Thymus (tissue), 11 donors: ENCODE data around the gene FBP1. TPM values are rescaled to one million over a fixed set of nuclear protein-coding genes. Genes with fewer than 3 reads are reported as not detected.
A peak's percentile ranks its signal among the peaks of the same experiment; 100 is the strongest.

Experiments used
- DNase-seq, 9 donors: peaks; one replicate each; pipeline ENCODE4 v3.0.0-alpha.2; 2013; ENCODE audit warnings: low spot score in 9 of 9, low read depth in 6 of 9, missing footprints in 1 of 9
- H3K27ac ChIP-seq, 2 donors: one replicate each; pipeline ENCODE4 v1.5.1; 2013; ENCODE audit warnings: control low read depth in 1 of 2, low read depth in 1 of 2, low read length in 1 of 2, mild to moderate bottlenecking in 1 of 2, moderate library complexity in 1 of 2
- H3K27me3 ChIP-seq, 2 donors: one replicate each; pipeline ENCODE4 v1.5.1; 2013; ENCODE audit warnings: low read length in 1 of 2; ENCODE audit not compliant: control insufficient read depth in 2 of 2, insufficient read depth in 1 of 2
- H3K36me3 ChIP-seq, 2 donors: one replicate each; pipeline ENCODE4 v1.5.1; 2013; ENCODE audit warnings: low read length in 1 of 2, mild to moderate bottlenecking in 1 of 2, moderate library complexity in 1 of 2; ENCODE audit not compliant: control insufficient read depth in 2 of 2, insufficient read depth in 2 of 2
- H3K4me1 ChIP-seq, 2 donors: one replicate each; pipeline ENCODE4 v1.5.1; 2013; ENCODE audit warnings: low read length in 2 of 2; ENCODE audit not compliant: control insufficient read depth in 2 of 2, insufficient read depth in 2 of 2
- H3K4me3 ChIP-seq, 2 donors: one replicate each; pipeline ENCODE4 v1.5.1; 2013; ENCODE audit warnings: low read length in 2 of 2, control low read depth in 1 of 2, mild to moderate bottlenecking in 1 of 2
- H3K9me3 ChIP-seq, 2 donors: one replicate each; pipeline ENCODE4 v1.5.1; 2013; ENCODE audit warnings: low read length in 1 of 2, mild to moderate bottlenecking in 1 of 2; ENCODE audit not compliant: control insufficient read depth in 2 of 2, insufficient read depth in 1 of 2
- WGBS: extraction: QIAGEN DNeasy Blood & Tissue Kit; methylation state at CpG from one replicate; pipeline ENCODE4 v1.1.7; 2013; 5-methylcytosine and 5-hydroxymethylcytosine counted together
- polyA plus RNA-seq: library from polyadenylated mRNA; stranded (reverse); fragments of 200-250 nt; gene quantifications from one replicate; pipeline ENCODE4 v1.2.3, GENCODE V29; 2013
- total RNA-seq: library from RNA; stranded (reverse); fragments of 120-200 nt; gene quantifications from one replicate; pipeline ENCODE4 v1.2.4, GENCODE V29; 2013
- donor health status: healthy.

The FBP1 gene
- total and polyA plus RNA-seq, 2 donors: 0.76 to 10.2 TPM

DNA sequence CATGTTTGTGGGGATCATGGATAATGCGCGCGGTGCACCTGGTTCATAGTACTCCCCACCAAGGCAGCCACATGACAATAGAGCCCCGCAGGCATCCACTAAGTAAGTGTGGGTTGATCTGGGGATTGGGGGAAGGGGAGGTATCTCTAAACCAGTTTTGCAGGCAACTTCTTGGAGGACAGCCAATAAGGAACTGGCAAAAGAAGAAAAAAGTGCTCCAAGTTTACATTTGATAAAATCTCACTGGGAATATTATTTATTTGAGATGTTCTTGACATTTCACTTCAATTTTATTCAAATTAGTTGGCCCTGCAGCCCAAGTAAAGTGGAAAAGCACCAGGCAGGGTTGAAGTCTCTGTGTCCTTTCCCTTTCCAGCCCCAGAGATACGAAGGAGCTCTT is 8.5 kb downstream of the FBP1 start:
- WGBS: 84% methylated on average over 5 of the region's 5 CpGs
- no peak for DNase-seq
- Histone ChIP-seq H3K27me3 (peaks cover 4 to 23% of the 10 kb centered on the region in 2 donors), H3K4me3 (no peak overlapping the region), H3K4me1 (peaks cover 0 to 6% of the 10 kb centered on the region in 2 donors), H3K27ac (no peak overlapping the region), H3K9me3 (no peaks in the 10 kb centered on the region), H3K36me3 (no peaks in the 10 kb centered on the region)

DNA sequence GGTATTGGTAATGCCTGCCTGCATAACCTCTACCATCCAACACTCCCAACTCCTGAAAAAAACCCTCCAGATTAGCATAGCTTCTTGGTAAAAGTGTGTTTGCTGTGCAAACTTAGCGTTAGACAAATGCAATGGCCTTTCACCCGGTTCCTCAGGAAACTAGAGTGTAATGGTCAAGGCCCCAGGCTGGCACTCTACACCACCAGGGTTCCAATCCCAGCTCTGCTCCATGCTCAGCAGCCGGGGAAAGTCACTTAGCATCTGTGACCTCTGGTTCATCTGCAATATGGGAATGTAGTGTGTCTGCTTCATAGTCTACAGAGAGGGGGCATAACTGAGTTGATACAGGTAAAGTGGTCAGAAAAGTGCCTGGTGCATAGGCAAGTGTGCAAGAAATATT is 9.0 kb downstream of the FBP1 start:
- 96% methylated on average over 3 of the region's 3 CpGs for WGBS
- Histone ChIP-seq H3K36me3 (no peaks in the 10 kb centered on the region), H3K27ac (no peak overlapping the region), H3K9me3 (no peaks in the 10 kb centered on the region), H3K4me3 (no peak overlapping the region), H3K27me3 (peaks cover under 1 to 20% of the 10 kb centered on the region in 2 donors), H3K4me1 (peaks cover 0 to 7% of the 10 kb centered on the region in 2 donors)
- no peak for DNase-seq

DNA sequence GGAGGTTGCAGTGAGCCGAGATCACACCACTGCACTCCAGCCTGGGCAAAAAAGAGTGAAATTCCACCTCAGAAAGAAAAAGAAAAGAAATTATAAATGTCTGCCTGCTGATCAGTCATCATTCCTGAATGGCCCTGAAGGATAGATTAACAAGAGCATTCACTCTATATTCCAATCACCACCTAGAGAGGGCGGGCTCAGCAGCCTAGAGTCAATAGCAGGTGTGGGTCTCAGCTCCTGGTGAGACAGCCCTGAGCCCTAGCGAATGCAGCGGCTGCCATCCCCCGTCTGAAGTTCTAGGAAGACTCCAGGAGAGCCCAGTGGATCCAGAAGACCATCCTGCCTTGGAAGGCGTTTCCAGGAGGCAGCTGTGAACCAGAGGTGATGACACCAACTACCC is 12.0 kb downstream of the FBP1 start:
- peaks cover 0 to 14% of the 10 kb centered on the region in 2 donors for H3K27me3 ChIP-seq
- H3K4me1 ChIP-seq: peaks cover 0 to 8% of the 10 kb centered on the region in 2 donors
- H3K27ac ChIP-seq: no peak overlapping the region
- WGBS: 97% methylated on average over 6 of the region's 6 CpGs
- DNase-seq: no peak
- H3K4me3 ChIP-seq: no peak overlapping the region
- H3K36me3 ChIP-seq: no peaks in the 10 kb centered on the region
- no peaks in the 10 kb centered on the region for H3K9me3 ChIP-seq

DNA sequence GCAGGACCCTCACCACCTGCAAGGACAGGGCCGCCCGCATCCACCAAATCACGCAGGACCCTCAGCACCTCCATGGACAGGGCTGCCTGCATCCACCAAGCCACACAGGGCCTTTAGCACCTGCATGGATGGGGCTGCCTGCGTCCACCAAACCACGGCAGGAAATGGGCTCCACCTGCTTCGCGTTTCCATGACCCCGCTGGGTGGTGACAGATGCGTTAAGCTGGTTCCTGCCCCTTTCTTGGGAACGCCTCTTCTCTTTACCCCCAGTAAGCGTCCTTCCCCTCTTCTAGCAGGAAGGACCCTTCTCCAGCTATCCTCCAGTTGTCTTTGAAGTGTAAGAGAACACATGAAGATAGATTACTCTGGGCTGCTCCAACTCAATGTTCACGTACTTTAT is 13.5 kb downstream of the FBP1 start:
- Histone ChIP-seq H3K4me1 (peaks cover 2 to 13% of the 10 kb centered on the region in 2 donors), H3K36me3 (no peaks in the 10 kb centered on the region), H3K4me3 (no peak overlapping the region), H3K9me3 (no peaks in the 10 kb centered on the region), H3K27ac (no peak overlapping the region), H3K27me3 (peaks cover 0 to 9% of the 10 kb centered on the region in 2 donors)
- peak in 1 of 9 donors; percentile 34 for DNase-seq
- WGBS: 33% methylated on average over 12 of the region's 12 CpGs

DNA sequence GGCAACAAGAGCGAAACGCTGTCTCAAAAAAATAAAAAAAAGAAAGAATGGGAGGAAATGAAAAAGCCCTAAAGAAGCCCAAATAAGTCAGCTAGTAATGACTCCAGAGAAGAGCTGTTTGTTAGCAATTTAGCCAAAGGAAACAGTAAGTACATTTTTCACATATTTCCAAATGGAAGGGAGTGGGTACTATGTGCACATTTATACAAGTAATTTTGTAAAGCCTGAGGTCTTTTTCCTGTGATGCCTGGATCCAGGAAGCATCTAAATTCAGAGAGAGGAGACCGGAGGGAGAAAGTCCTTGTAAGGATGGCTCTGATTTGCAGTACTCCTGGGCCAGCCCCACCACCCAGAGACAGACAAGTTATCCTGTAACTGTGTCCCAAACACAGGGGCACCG is 14.7 kb downstream of the FBP1 start:
- Histone ChIP-seq H3K4me1 (peaks cover 2 to 13% of the 10 kb centered on the region in 2 donors), H3K27ac (no peak overlapping the region), H3K9me3 (no peaks in the 10 kb centered on the region), H3K4me3 (no peak overlapping the region), H3K27me3 (peaks cover 0 to 5% of the 10 kb centered on the region in 2 donors), H3K36me3 (no peaks in the 10 kb centered on the region)
- DNase-seq: no peak
- 94% methylated on average over 4 of the region's 4 CpGs for WGBS

DNA sequence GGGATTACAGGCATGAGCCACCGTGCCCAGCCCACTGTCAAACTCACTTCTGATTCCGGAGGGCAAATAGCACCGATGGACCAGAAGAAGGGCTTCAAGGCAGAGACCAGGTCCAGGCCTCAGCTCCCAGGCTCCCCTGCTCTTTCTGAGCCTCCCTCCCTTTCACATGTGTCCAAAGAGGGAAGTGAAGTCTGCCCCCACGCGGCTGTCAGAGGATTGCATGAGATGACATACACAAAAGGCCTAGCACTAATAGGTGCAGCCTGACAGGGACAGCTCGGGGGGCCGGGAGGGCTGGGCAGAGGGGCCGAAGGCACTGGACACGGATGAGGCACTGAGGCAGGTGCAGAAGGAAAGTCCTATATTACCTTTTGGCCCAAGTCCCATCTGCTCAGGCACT is 16.1 kb downstream of the FBP1 start:
- Histone ChIP-seq H3K9me3 (no peaks in the 10 kb centered on the region), H3K27me3 (peaks cover 0 to 8% of the 10 kb centered on the region in 2 donors), H3K27ac (no peak overlapping the region), H3K36me3 (no peaks in the 10 kb centered on the region), H3K4me3 (no peak overlapping the region), H3K4me1 (peaks cover 2 to 13% of the 10 kb centered on the region in 2 donors)
- peak in 2 of 9 donors; percentile 17 to 31 for DNase-seq
- WGBS: 82% methylated on average over 9 of the region's 9 CpGs

DNA sequence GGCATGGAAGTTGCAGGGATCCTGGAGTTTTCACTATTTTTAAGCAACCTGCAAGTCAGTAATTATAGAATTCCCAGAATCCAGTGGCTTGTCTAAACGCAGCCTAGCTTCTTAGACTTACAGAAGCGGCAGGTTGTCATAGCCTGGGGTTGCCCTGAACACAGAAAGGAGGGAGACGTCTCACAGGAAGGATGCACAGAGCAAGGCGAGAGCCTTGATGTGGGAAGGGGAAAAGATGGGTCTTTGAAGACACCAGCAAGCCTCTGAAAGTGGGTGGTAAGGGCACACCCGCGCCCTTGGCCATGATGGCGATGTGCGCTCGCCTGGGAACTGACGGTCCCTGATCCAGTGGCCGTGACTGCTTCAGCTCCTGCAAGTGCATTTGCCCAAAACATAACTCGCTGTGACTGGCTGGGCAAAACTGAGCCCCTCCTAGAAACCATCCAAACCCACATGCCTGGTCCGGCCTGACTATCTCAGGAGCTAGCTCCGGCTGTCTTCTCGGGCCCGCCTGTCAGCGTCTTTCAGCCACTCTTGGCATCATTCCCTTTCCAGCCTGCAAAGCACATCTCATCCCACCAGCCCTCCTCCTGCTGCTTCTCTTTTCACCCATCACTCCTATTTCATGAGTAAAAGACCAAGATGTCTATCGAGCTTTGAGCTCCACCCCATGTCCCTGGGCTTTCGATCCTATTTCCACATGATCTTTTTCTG is 17.1 kb downstream of the FBP1 start:
- no peak overlapping the region for H3K27ac ChIP-seq
- H3K36me3 ChIP-seq: no peaks in the 10 kb centered on the region
- H3K4me1 ChIP-seq: peaks cover 2 to 13% of the 10 kb centered on the region in 2 donors
- DNase-seq: peak in 2 of 9 donors; percentile 30 to 47
- WGBS: 62% methylated on average over 19 of the region's 19 CpGs
- peaks cover 0 to 8% of the 10 kb centered on the region in 2 donors for H3K27me3 ChIP-seq
- H3K9me3 ChIP-seq: no peaks in the 10 kb centered on the region
- no peak overlapping the region for H3K4me3 ChIP-seq

DNA sequence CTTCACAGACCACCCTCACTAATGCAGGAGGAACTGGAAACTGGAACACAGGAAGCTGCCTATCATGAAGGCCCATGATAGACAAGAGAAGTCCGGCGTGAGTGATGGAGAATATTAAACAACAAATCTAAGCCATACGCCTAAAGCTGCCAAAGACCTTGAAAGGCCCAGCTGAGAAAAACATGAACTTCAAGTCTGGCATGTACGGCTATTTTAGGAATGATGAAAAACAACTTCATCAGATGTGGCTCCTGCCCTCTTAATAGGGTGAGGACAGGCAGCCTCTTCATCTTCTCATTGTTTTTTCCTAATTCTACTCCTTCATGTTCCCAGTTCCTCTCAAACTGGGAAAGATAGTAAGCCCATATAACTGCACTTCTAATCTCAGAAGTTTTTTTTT is 20.3 kb downstream of the FBP1 start:
- H3K27me3 ChIP-seq: peaks cover 0 to 9% of the 10 kb centered on the region in 2 donors
- H3K4me3 ChIP-seq: no peak overlapping the region
- H3K36me3 ChIP-seq: no peaks in the 10 kb centered on the region
- no peak overlapping the region for H3K27ac ChIP-seq
- no peaks in the 10 kb centered on the region for H3K9me3 ChIP-seq
- peaks cover 2 to 7% of the 10 kb centered on the region in 2 donors for H3K4me1 ChIP-seq
- WGBS: 92% methylated on average over 4 of the region's 4 CpGs
- DNase-seq: no peak

DNA sequence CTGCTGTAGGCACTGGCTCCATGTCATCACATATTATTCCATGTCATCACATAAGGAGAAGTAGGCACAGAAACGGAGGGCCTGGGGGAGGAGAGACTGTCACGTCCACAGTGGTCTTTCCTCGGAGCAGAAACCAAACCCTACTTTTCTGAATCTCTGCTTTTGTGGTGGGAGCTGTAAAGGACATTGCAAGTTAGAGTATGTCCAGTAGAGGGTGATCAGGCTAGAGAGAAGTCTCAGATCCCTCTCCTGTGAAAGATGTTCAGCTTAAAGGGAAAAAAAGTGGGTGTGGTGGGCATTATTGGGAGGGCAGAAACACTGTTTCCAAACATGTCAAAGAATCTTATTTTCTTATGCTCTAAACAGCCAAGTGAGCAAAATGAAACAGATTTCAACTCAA is 26.3 kb downstream of the FBP1 start:
- Histone ChIP-seq H3K4me1 (peaks cover 3 to 7% of the 10 kb centered on the region in 2 donors), H3K27ac (no peak overlapping the region), H3K4me3 (no peak overlapping the region), H3K36me3 (no peaks in the 10 kb centered on the region), H3K9me3 (no peaks in the 10 kb centered on the region), H3K27me3 (peaks cover 10 to 50% of the 10 kb centered on the region in 2 donors)
- WGBS: 62% methylated on average over 3 of the region's 3 CpGs
- DNase-seq: no peak
